ENCODE results near the gene HSPD1. TPM values are rescaled to one million over a fixed set of nuclear protein-coding genes. Genes with fewer than 3 reads are reported as not detected.
A peak's percentile ranks its signal among the peaks of the same experiment; 100 is the strongest.

Gene HSPD1
- polyA plus RNA-seq, 1 donor (not counting 4 experiments of a cell fraction or from before 2014, with no cell fraction given) = 405 TPM

DNA sequence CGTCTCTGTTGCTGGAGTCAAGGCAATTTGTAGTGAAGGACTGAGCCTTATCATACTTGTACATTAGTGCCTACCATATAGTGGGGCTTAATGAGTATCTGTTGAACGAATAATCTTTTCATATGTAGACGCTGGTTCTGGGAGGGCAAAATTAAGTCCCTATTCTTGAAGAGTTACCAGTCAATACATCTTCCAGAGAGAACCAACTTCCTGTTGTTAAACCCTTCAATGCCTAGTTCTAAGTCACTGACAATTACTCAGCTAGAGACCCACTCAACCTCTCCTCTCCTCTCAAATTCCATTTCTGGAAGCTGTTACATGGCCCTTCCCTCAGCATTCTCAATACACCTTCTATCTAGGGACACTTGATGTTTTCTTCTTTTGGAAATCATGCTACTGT lies 15.1 kb upstream of the HSPD1 start:
- Histone ChIP-seq H3K4me2 (ENCODE audit: control insufficient read depth, extremely low read depth, insufficient read depth, low read depth, low read length) (peak overlapping the region; percentile 88), H4K20me1 (ENCODE audit: control insufficient read depth, extremely low read depth, insufficient read depth, low read length) (peaks cover 5% of the 10 kb centered on the region), H3K27me3 (ENCODE audit: control insufficient read depth, extremely low read depth, insufficient read depth, low read length) (no peaks in the 10 kb centered on the region), H3K9ac (ENCODE audit: control insufficient read depth, extremely low read depth, insufficient read depth, low read length) (peak overlapping the region; percentile 94), H3K9me1 (ENCODE audit: control insufficient read depth, extremely low read depth, insufficient read depth, low read length) (no peaks in the 10 kb centered on the region), H3K79me2 (ENCODE audit: control insufficient read depth, insufficient read depth, low read length) (peaks cover 43% of the 10 kb centered on the region), H3K4me1 (ENCODE audit: control insufficient read depth, extremely low read depth, insufficient read depth, low read length) (peaks cover 13% of the 10 kb centered on the region), H2AFZ (ENCODE audit: control insufficient read depth, low read length) (peak overlapping the region; percentile 100), H3K27ac (ENCODE audit: control insufficient read depth, insufficient read depth, low read length) (peak overlapping the region; percentile 83), H3K36me3 (ENCODE audit: control insufficient read depth in 2 of 2, extremely low read depth in 1 of 2, insufficient read depth in 2 of 2, low read length in 2 of 2) (no peaks in the 10 kb centered on the region), H3K4me3 (ENCODE audit: control insufficient read depth in 2 of 3, extremely low read depth in 1 of 3, insufficient read depth in 2 of 3, low read depth in 1 of 3, low read length in 3 of 3) (peak overlapping the region in 2 of 3 experiments; percentile 69 to 78), H3K9me3 (ENCODE audit: control insufficient read depth, low read depth, low read length) (no peaks in the 10 kb centered on the region)
- dilution Hi-C loops (cut with MboI; ENCODE audit: extremely low pct_ligation_motif_present, low sequenced_read_pairs) = no loop called here
- no peak for TF ChIP-seq EZH2 (IDR thresholded peaks at IDR 0.05; ENCODE audit: low read length)
- TF ChIP-seq, protein P1, sequence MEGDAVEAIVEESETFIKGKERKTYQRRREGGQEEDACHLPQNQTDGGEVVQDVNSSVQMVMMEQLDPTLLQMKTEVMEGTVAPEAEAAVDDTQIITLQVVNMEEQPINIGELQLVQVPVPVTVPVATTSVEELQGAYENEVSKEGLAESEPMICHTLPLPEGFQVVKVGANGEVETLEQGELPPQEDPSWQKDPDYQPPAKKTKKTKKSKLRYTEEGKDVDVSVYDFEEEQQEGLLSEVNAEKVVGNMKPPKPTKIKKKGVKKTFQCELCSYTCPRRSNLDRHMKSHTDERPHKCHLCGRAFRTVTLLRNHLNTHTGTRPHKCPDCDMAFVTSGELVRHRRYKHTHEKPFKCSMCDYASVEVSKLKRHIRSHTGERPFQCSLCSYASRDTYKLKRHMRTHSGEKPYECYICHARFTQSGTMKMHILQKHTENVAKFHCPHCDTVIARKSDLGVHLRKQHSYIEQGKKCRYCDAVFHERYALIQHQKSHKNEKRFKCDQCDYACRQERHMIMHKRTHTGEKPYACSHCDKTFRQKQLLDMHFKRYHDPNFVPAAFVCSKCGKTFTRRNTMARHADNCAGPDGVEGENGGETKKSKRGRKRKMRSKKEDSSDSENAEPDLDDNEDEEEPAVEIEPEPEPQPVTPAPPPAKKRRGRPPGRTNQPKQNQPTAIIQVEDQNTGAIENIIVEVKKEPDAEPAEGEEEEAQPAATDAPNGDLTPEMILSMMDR (optimal IDR thresholded peaks at IDR 0.05 in 1 of 3, IDR thresholded peaks at IDR 0.05 in 1 of 3, conservative IDR thresholded peaks at IDR 0.05 in 1 of 3; ENCODE audit: extremely low read depth in 1 of 3, insufficient read depth in 2 of 3, low read length in 3 of 3) = no peak
- DNase-seq (ENCODE audit: low read depth, low spot score) (no peak), FAIRE-seq (peak; percentile 5)

DNA sequence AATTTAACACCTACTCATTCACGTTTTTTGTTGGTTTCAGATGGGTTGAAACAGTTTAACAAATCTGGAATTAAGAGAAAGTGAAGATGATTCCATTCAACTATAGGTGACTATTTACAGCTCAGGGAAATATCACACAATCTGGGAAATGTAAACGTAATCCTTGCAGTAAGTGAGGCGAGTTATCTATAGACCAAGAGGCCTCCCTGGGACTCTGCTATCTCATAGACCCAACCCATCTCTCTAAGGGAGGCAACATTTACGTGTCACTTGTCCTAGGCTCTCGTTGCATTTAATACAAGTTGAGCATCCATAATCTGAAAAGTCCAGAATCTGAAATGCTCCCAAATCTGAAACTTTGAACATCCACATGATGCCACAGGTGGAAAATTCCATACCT lies 14.3 kb upstream of the HSPD1 start:
- H3K9ac ChIP-seq (ENCODE audit: control insufficient read depth, extremely low read depth, insufficient read depth, low read length) = no peak overlapping the region
- H3K9me3 ChIP-seq (ENCODE audit: control insufficient read depth, low read depth, low read length) = no peaks in the 10 kb centered on the region
- no peak for TF ChIP-seq EZH2 (IDR thresholded peaks at IDR 0.05; ENCODE audit: low read length)
- TF ChIP-seq, protein P1 (optimal IDR thresholded peaks at IDR 0.05 in 1 of 3, IDR thresholded peaks at IDR 0.05 in 1 of 3, conservative IDR thresholded peaks at IDR 0.05 in 1 of 3; ENCODE audit: extremely low read depth in 1 of 3, insufficient read depth in 2 of 3, low read length in 3 of 3) = no peak
- H4K20me1 ChIP-seq (ENCODE audit: control insufficient read depth, extremely low read depth, insufficient read depth, low read length) = peaks cover 5% of the 10 kb centered on the region
- no peaks in the 10 kb centered on the region for H3K27me3 ChIP-seq (ENCODE audit: control insufficient read depth, extremely low read depth, insufficient read depth, low read length)
- H2AFZ ChIP-seq (ENCODE audit: control insufficient read depth, low read length) = no peak overlapping the region
- H3K27ac ChIP-seq (ENCODE audit: control insufficient read depth, insufficient read depth, low read length) = no peak overlapping the region
- no peak overlapping the region for H3K4me3 ChIP-seq (ENCODE audit: control insufficient read depth in 2 of 3, extremely low read depth in 1 of 3, insufficient read depth in 2 of 3, low read depth in 1 of 3, low read length in 3 of 3)
- DNase-seq (ENCODE audit: low read depth, low spot score) (no peak), FAIRE-seq (no peak)
- peaks cover 35% of the 10 kb centered on the region for H3K79me2 ChIP-seq (ENCODE audit: control insufficient read depth, insufficient read depth, low read length)
- H3K4me1 ChIP-seq (ENCODE audit: control insufficient read depth, extremely low read depth, insufficient read depth, low read length) = peaks cover 13% of the 10 kb centered on the region
- H3K9me1 ChIP-seq (ENCODE audit: control insufficient read depth, extremely low read depth, insufficient read depth, low read length) = no peaks in the 10 kb centered on the region
- H3K36me3 ChIP-seq (ENCODE audit: control insufficient read depth in 2 of 2, extremely low read depth in 1 of 2, insufficient read depth in 2 of 2, low read length in 2 of 2) = no peaks in the 10 kb centered on the region
- H3K4me2 ChIP-seq (ENCODE audit: control insufficient read depth, extremely low read depth, insufficient read depth, low read depth, low read length) = no peak overlapping the region
- dilution Hi-C loops (cut with MboI; ENCODE audit: extremely low pct_ligation_motif_present, low sequenced_read_pairs) = no loop called here
